GM23338 (cell line): ENCODE measurements around the gene CMIP.

Experiments used
- CREB1 ChIP-seq: fragments of 250-450 bp; sonication (Bioruptor Pico); IDR thresholded peaks from 2 replicates; pipeline ENCODE4 v1.5.0; 2020; ENCODE audit warnings: low read depth, mild to moderate bottlenecking, moderate library complexity
- CTCF ChIP-seq, 2 experiments: fragments of 200-600 bp in 1 of 2; sonication (generic) in 1 of 2; conservative IDR thresholded peaks; 2 replicates each; pipeline versions ENCODE4 v1.5.1 to v1.6.1; 2016 to 2017; ENCODE audit warnings: antibody characterized with exemption in 2 of 2, low read depth in 2 of 2, mild to moderate bottlenecking in 2 of 2, moderate library complexity in 1 of 2
- POLR2AphosphoS5 ChIP-seq: IDR thresholded peaks from 2 replicates; pipeline ENCODE4 v1.6.1; 2016; ENCODE audit warnings: antibody characterized with exemption, low read depth

GRCh38 chr16:81468269-81468902, 23.8 kb downstream of the CMIP start:
- TF ChIP-seq CTCF (conservative IDR thresholded peaks at IDR 0.05; ENCODE audit: low read depth in 2 of 2) (no peak), POLR2AphosphoS5 (no peak), CREB1 (no peak)
